Mucosa of gallbladder (tissue), 1 donor: Measurements from ENCODE around the gene AFAP1. TPM values are rescaled to one million over a fixed set of nuclear protein-coding genes. Genes with fewer than 3 reads are reported as not detected.

Source experiments
- DNase-seq: peaks from one replicate; pipeline ENCODE4 v3.0.0-alpha.2; 2020; ENCODE audit warnings: low spot score
- total RNA-seq: library from RNA; stranded (reverse); gene quantifications from one replicate; pipeline ENCODE4 v1.2.1, GENCODE V29; 2021
- donor health status: DM: no; HTN: no; CAD: no.

Gene AFAP1
- total RNA-seq, 1 donor from 2014 or later, result 22.7 TPM

DNA sequence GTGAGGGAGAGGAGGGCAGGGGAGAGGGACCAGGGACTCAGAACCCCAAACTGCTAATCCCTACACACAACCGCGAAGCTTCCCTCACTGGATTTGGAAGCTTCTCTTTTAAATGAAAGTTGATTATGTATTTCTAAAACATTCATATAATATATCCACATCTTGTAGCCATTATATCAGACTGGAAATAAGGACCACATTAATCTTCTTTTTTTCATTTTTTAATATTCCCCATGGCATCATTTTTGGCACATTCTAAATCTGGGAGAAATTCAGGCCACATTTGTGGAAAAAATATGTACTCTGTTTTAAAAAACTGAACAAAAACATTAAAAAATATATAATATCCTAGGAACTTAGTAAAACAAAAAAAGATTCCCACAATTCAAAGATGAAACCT is 97.8 kb downstream of the AFAP1 start:
- no peak for DNase-seq

DNA sequence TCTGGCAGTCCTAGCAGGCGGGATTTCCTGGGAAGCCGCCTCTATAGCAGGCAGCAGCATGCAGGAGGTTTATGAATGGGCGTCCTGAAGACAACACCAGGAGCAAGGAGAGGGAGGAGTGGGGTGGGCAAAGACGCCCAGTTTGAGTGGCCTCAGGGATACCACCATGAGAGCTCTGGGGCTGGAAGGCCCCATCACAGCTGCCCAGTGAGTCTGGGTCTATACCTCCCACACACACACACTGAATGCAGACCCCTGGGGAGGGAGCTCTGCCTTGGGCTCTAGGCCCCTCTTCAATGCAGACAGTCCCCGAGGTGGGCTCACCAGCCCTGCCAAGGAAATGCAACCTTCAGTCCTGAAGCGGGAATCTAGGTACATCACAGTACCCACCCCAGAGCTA is 98.6 kb downstream of the AFAP1 start:
- no peak for DNase-seq

DNA sequence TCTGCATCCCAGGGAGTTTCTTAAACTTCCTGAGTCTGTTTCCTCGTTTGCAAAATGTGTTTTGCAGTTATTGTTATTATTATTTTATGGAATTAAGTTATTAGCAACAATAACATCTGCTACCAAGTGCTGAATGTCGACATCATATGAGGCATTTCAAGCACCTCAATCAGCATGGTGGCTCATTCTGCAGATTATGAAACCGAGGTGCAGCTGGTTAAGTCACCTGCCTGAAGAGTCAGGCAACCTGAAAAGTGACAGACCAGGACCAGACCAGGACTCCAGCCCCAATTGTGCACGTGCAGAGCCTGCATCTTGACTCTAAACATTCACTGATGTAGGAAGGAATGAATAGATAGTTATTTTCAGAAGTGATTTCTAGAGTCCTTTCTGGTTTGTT is 99.8 kb downstream of the AFAP1 start:
- no peak for DNase-seq

DNA sequence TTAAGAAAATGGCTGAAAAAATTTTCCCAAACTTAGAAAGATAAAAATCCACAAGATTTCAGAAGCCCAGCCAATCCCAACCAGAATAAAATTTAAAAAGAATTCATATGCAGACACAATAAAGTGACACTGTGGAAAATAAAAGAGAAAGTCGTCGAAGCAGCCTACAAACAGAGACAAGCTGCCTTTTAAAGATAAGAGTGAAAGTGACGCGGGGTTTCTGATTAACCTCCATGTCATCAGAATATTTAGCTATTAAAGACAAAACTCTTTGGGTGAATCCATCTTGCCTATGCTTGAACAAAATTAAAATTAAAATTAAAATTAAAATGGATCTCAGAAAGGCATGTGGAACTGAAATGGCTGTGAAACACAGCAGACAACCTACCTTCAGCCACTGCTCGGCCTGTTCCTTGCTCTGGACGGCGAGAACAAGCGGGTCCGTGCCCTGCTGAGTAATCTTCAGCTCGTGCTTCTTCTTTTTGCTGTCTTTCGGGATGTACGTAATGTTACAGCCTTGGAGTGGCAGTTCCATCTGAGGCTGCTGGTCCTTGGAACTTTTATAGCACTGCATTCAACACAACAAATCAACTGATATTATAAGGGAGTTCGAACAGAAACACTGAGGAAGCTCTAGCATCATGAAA is 101.4 kb downstream of the AFAP1 start:
- DNase-seq, result no peak

DNA sequence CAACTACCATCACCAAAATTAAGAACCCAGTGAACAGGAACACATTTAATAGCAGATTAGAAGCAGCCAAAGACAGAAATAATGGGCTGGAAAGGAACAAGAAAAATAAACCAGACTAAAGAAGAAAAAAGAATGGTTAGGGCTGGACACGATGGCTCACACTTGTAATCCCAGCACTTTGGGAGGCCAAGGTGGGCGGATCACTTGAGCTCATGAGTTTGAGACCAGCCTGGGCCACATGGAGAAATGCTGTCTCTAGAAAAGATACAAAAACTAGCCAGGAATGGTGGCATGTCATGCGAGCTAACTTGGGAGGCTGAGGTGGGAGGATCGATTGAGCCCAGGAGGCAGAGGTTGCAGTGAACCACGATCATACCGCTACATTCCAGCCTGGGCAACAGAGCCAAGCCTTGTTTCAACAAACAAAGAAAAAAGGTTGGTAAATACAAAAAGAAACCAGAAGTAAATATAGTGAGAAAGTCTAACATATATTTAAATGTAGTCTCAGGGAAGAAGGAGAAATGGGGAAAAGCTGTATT is 102.0 kb downstream of the AFAP1 start:
- DNase-seq, result no peak

DNA sequence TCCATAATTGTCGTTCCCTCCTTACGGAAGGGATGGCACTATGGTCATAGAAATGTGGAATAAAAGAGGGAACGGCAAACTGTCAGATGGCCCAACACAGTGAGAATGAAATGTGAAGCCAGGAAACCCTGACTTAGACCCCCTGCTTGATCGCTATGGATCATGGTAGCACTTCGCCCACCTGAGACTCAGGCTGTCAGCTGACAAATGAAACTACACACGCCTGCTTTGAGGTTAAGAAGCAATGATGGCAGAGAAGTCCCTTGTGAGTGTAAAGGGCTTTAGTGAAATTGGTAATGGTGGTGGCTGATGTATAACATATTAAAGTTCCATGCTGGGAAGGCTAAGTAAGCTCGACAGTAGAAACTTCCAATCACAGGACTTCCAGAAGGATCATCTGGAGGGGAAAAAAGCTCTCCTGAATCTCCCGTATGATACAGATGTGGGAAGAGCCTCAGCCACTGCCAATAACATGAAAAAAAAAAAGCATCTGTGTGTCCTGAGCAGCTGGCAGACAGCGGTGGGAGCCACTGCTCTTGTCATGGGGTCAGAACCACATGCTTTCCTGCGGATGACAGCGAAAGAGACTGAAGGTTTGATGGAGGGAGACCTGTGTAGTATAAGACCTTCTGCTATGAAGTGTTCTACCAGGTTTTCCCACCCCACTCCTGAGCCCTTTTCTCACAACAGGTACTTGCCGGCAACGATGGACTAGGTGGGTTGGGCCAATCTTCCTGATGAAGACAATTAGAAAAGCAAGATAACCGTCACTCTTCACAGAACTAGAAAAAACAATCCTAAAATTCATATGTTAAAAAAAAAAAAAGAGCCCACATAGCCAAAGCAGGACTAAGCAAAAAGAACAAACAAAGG is 107.6 kb downstream of the AFAP1 start:
- no peak for DNase-seq

DNA sequence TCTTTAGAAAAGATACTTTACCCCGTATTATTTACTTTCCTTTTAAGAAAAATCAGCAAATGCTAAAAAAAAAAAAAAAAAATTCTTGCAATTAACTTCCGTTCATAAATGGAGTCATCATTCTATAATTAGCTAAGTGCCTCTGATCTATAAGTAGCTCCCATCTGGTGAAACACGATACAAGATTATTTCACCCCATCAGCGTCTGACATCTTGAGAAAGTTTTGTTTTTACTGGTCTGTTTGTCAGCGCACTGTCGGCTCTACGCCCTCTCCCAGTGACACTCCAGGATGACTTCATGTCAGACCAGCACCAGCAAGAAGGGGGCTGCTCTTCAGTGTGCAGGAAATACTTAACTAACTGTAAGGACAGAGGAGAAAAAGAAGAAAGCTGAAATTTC is 108.3 kb downstream of the AFAP1 start:
- no peak for DNase-seq

DNA sequence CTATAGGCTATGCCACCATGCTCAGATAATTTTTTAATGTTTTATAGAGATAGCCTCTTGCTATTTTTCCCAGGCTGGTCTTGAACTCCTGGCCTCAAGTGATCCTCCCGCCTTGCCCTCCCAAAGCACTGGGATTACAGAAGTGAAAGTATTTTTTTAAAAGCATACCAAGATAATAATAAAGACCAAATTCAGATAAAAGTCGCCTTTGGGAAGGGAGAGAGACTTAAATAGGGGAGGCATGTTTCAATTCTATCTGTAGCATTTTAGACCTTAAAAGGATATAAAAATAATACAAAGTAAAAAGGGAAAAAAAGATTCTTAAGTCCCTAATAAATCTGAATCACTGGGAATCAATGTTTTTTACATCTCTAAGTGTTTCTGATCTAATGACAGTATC is 108.9 kb downstream of the AFAP1 start:
- no peak for DNase-seq

DNA sequence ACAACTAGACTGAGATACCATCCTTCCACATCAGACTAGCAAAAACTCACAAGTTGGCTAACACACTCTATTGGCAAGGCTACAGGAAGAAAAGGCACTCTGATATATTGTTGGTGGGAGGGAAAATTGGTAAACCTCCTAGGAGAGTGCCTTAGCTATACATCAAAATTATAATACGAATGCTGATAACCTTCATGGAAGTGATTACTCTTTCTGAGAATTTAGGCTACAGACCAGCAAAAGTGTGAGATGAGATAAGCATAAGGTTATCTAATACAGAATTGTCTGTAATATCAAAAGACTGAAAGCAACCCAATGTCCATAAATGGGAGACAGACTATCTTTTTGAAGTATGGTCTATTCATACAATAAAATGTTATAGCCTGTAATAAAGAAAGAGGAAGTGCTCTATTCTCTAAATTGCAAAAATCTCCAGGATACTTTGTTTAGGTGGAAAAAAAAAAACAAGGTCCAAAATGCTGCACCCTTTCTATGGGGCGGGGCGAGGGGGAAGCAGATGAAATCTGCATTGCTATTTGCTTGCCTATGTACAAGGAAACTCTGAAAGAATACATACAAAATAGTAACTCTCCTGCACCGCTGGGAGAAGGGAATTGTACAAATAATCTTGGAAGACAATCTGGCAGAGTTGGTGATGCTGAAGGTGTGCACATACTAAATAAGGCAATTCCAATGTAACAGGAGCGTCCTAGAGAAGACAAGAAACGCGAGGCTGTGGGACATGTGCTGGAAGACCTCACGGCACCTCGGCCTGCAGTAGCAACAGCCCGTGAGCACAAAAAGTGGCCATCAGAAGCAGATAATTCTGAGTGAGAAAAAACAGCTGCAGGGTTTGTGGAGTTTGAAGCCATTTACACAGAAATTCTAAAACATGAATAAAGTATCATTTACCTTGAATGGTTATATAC is 109.7 kb downstream of the AFAP1 start:
- DNase-seq, result no peak

DNA sequence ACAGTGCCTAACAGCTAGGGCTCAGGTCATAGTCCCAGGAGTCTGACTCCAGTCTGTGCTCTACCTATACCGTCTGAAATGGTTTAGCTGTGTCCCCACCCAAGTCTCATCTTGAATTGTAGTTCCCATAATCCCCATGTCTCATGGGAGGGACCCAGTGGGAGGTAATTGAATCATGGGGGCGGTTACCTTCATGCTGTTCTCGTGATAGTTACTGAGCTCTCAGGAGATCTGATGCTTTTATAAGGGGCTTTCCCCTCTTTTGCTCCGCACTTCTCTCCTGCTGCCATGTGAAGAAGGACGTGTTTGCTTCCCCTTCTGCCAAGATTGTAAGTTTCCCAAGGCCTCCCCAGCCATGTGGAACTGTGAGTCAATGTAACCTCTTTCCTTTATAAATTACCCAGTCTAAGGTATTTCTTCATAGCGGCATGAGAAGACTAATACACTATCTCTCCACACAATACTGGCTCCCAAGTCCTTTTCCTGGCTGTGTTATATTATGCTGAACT is 110.8 kb downstream of the AFAP1 start:
- no peak for DNase-seq

DNA sequence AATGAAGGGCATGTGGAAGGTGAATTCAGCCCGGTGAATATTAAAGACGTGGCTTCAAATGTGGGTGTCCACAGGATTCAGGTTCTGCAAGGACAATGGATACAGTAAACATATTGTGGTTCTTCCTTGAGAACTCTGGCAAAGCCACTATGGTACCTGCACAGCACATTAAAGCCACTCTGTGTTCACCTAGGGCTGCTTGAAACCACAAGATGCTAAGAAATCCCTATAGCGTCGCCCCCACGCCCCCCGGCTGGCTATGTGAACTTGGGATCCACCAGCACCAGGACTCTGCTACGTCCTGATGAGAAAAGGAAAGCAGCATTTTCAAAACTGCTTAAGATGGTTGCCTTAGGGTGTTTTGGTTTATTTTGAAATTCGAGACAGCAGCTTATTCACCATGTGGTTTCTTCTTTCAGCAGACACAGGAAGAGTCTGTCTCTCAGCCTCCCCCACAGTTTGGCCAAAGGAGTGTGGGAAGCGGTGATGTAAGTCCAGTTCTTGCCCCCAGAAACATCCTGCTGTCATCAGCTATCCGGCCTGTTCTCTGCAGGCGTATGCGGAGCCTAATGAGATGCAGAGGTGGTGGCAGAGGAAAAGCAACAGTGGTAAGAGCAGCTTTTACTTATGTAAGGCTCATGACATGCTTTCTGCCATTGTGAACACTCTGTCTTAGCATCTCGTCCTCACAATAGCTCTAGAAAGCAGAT is 111.5 kb downstream of the AFAP1 start:
- peak; percentile 78 for DNase-seq

DNA sequence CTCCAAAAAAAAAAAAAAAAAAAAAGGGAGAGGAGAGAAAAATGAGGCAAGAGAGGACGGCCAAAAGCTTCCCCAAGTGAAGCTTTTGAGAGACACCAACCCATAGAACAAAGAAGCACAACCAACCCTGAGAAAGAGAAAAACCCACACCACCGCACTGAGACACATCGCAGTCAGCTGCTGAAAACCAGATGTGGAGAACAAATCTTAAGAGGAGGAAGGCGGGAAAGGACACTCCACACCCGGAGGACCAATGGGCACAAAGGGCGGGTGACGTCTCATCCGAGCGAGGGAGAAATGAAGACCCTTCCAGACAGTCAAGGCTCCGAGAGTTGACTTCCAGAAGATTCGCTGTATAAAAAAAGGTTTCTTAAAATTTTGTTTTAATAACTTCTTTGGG is 112.1 kb downstream of the AFAP1 start:
- DNase-seq, result no peak

DNA sequence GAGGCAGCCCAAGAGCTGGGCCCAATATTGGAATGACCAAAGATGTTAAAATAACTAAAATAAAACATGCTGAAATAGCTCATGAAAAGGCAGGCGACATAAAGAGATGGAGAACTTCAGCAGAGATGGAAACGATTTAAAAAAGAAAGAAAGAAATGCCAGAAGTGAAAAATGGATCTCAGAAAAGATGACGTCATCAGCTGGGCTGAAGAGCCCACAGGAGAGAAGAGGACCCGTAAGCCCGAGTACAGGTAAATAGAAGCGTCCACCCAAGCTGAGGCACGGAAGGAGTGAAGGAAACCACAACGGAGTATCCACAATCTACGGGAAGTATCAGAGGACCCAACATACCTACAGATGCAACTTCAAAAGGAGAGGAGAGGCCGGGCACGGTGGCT is 112.8 kb downstream of the AFAP1 start:
- no peak for DNase-seq

DNA sequence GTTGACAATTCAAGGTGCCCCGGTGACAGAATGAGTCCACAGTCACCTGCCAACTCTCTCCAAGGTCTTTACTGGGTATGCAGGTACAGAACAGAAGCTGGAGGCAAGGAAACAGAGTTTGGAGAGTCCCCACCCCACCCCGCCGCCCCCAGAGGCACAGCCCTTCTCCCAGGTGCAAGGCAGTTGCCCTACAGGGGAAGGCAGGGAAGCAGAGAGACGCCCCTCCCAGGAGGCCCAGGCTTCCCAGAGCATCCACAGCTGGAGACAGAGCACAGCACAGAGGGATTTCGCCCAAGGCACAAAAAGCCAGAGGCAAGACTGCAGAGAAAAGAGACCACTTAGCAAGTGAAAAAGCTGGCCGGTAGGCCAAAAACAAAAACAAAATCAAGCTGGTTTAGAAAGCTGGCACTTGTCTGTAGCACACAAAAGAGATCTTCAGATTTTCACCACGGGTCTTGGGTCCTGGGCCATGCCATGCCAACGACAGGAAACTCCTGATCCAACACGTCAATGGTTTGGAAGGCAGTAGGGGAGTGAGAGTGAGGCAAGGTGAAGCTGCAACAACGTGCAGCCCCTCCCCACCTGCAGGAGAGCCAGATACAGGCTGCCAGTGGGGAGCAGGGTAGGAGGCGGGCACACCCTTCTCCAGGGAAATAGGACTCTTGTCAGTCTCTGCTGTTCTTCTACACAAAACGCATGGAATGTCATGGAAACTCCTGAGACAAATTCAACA is 113.3 kb downstream of the AFAP1 start:
- DNase-seq, result no peak

DNA sequence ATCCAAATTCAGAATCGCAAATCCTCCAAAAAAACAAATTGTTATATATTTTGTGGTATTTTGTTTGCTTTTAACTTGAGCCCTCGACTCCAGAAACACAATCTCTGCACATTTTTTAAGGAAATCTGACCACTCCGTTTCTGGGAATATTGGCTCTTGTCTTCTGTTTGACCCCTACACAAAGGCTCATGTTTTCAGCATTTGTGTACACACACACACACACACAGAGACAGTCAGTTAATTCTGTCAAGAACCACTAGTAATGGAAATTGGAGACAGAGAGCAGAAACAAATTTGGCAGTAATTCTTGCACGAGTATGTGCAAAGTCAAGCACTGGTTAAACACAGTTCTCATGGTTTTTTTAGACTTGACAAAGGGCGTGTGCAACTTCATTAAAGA is 115.4 kb downstream of the AFAP1 start:
- DNase-seq, result no peak

DNA sequence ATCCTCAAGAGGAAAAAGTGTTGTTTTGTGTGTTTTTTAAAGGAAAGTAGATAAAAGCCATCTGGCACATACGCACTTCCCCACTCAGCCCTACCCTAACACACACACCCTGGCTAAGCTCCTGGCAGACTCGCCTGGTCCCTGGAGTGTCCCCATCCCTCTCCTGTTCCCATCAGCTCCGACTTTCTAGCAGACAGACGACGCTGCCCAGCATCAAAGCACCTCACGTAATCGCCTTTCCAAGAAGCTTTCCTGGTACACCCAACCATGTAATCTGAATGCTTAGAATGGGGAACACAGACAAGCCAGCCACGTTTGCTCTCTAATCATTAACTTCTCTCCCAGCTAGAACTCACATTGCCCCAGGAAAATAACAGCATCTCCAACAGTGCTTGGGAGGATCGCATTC is 116.2 kb downstream of the AFAP1 start:
- DNase-seq, result peak; percentile 39

DNA sequence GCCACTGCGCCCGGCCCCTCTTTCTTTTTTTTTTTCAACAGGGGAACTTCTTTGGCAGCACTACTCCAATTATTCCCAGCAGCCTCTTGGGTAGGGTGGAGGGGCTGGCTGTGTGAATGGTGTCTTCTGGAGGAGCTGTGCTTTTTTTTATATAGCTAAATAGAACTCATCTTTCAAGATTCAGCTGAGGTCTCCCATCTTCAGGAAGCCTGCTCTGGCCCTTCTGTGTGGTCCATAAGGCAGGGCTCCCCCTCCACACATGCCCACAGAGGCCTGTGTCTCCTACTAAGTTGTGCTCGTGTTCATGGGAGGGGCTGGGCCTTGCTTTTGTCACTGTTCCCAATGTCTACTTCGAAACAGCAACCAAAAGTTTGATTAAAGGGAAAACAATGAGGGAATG is 116.8 kb downstream of the AFAP1 start:
- DNase-seq, result peak; percentile 25

DNA sequence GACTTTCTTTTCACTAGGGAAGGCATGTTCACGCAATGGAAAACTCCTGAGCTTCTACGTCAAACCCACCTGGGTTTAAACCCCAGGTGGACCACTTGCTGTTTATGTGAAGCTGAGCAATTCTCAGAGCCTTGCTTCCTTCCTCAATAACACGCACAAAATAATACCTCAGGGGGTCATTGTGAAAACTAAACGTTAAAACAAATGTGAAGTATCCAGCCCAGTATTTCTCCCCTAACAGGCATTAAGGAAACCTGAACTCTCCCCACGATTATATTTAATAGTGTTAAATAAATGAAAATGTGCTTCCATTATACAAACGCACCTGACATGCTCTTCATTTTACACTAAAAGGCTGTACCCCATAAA is 117.5 kb downstream of the AFAP1 start:
- no peak for DNase-seq

DNA sequence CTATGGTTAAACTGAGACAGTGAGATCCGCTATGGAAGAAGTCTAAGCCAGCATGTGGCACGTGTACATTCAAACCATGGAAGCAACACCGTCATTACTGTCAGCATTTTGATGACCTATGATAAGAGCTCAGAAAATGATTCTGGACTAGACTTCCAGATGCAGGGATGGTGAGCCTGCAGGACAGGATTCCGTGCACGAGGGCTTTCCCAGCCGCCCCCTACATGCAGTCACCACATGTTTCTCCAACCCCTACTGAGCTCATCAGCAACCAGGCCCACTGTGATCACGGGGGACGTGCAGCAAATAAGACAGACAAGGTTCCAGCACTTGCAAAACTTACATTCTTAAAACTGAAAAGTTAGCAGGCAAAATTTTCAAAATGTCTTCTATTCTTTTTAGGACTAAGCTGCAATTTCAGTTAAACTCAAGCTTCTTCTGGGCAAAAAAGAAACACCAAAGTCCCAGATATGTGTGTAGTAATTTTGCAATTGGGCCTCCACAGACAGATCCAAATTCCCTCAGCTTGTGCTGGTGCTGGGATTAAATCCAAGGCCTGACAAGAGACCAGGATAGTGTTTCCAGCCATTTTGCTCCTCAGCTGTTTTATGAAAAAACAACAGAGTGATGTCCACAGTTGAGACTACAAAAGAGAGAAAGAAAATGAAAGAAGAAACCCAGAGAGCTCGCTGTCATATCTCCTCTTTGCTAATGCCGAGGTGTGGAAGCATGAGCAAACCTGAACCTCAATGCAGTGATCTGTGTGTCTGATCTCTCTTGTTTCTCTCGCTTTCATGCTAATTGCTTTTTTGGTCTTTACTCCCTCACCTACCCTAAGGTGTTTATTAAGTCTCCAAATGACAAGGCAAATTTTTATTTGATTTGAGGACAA is 118.2 kb downstream of the AFAP1 start:
- DNase-seq, result no peak
